Left hindlimb (tissue), 1 donor: ENCODE measurements around the gene KIF27.

Experiments used
- DNase-seq: peaks from one replicate; pipeline ENCODE4 v3.0.0-alpha.2; 2018

KIF27 gene

DNA sequence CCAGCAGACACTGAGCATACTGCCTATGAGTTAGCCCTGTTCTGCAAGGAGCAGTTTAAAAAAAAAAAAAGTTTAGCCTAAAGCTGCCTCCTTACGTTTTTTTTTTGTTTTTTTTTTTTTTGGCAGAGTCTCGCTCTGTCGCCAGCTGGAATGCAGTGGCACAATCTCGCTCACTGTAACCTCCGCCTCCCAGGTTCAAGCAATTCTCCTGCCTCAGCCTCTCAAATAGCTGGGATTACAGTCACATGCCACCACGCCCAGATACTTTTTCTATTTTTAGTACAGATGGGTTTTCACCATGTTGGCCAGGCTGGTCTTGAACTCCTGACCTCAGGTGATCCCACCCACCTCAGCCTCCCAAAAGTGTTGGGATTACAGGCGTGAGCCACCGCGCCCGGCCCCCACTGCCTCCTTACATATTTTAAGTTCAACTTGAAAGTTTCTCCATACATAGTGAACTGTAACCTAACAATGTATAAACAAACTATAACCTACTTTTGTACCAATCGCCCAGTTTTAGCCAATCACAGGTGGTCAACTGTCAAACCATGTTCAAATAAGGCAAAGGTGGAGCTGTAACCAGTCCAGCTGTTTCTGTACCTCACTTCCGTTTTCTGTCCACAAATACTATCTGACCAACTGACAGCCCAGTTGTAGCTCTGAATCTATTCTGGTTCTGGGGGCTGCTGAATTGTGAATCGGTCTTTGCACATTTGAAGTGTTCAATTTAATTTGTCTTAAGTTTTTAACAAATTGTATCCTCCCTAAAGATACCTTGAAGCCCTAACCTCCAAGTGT is 120.8 kb downstream of the KIF27 start:
- DNase-seq, result no peak

DNA sequence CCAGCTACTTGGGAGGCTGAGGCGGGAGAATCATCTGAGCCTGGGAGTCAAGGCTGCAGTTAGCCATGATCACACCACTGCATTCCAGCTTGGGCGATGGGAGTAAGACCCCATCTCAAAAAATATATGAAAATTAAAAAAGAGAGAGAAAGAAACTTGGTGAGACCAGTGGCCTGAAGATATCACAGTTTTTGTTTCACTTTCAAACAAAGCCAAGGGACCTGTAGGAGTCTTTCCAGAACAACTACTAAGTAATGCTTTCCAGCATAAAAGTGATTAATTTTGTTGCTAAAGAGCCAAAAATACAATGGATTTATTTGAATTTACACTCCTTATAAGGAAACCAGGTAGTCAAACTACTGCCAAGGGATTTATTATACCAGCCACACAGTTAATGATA is 127.2 kb downstream of the KIF27 start:
- no peak for DNase-seq

DNA sequence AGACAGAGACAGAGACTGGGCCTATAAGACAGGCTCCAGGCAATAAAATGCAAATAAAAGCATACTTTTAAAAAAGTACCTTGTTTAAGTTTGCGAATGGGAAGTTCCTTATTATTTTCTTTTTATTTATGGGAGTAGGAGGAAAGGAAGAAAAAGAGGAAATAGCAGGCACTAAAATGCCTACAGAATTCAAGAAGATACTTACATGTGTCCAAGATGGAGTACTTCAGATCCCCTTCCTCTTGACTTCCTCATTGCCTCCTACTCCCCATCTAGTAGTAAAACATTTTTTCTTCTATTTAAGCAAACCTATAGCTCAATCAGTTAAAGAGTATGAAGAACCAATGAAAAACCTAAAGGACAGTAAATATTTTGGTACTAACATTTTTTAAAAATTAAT is 128.5 kb downstream of the KIF27 start:
- no peak for DNase-seq
